DND-41 (cell line): ENCODE results near the gene CENPN.

ENCODE experiments used
- EZH2 ChIP-seq: IDR thresholded peaks from 3 replicates; pipeline ENCODE4 v1.6.1; 2012; ENCODE audit warnings: borderline replicate concordance, low read depth, mild to moderate bottlenecking, moderate library complexity, low read length, inconsistent platforms; ENCODE audit not compliant: severe bottlenecking
- TF ChIP-seq, protein P1 (sequence below): IDR thresholded peaks from 2 replicates; pipeline ENCODE4 v1.5.1; 2012; ENCODE audit warnings: borderline replicate concordance, low read length, moderate library complexity, mild to moderate bottlenecking; ENCODE audit not compliant: poor library complexity, severe bottlenecking; ENCODE audit errors: extremely low read depth

DNA sequence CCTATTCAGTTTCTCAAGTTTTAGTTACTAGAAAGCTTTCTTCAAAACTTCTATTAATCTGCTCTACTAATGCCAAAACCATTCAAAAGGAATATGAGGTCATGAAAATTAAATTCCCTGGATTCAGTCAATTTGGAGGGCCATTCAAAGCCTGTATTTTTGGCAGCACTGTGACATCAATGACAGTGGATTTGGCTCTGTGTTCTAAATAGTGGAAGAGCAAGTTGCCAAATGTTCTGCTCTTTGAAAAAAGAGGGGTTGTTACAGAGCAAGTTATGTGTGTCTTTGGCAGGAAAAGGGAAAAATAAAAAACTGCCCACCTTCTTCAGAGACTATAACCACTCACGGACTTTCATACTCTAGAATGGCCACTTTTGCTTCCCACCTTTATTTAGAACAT is 73.2 kb downstream of the CENPN start:
- TF ChIP-seq, protein P1, sequence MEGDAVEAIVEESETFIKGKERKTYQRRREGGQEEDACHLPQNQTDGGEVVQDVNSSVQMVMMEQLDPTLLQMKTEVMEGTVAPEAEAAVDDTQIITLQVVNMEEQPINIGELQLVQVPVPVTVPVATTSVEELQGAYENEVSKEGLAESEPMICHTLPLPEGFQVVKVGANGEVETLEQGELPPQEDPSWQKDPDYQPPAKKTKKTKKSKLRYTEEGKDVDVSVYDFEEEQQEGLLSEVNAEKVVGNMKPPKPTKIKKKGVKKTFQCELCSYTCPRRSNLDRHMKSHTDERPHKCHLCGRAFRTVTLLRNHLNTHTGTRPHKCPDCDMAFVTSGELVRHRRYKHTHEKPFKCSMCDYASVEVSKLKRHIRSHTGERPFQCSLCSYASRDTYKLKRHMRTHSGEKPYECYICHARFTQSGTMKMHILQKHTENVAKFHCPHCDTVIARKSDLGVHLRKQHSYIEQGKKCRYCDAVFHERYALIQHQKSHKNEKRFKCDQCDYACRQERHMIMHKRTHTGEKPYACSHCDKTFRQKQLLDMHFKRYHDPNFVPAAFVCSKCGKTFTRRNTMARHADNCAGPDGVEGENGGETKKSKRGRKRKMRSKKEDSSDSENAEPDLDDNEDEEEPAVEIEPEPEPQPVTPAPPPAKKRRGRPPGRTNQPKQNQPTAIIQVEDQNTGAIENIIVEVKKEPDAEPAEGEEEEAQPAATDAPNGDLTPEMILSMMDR = no peak
- no peak for TF ChIP-seq EZH2
